Measurements from ENCODE around the gene GTF3C2.

Gene GTF3C2

GRCh38 chr2:27379383-27379835 lies 22.8 kb upstream of the GTF3C2 start:
- no peaks in the 10 kb centered on the region for H3K27me3 ChIP-seq (ENCODE audit: control insufficient read depth, insufficient read depth, low read length)
- peaks cover 14% of the 10 kb centered on the region for H3K4me1 ChIP-seq (ENCODE audit: control insufficient read depth, insufficient read depth, low read length)
- peak overlapping the region; percentile 83 for H3K4me3 ChIP-seq (ENCODE audit: low read depth, low read length)
- peak overlapping the region; percentile 97 for H3K9ac ChIP-seq (ENCODE audit: low read length)
- no peak overlapping the region; the same call in 1 of the 2 replicates for H3K27ac ChIP-seq (ENCODE audit: low read depth, low read length)
- H3K9me3 ChIP-seq (ENCODE audit: control insufficient read depth, insufficient read depth, low read depth, low read length), result no peaks in the 10 kb centered on the region
- peaks cover 79% of the 10 kb centered on the region for H3K36me3 ChIP-seq (ENCODE audit: control insufficient read depth, insufficient read depth, low read length)

- no peak overlapping the region for H3K27ac ChIP-seq (ENCODE audit: low read depth, low read length)
- H3K4me3 ChIP-seq (ENCODE audit: low read depth, low read length), result peak overlapping the region; percentile 83
- peaks cover 78% of the 10 kb centered on the region for H3K36me3 ChIP-seq (ENCODE audit: control insufficient read depth, insufficient read depth, low read length)
- H3K9me3 ChIP-seq (ENCODE audit: control insufficient read depth, insufficient read depth, low read depth, low read length), result no peaks in the 10 kb centered on the region
- no peak overlapping the region for H3K9ac ChIP-seq (ENCODE audit: low read length)
- H3K4me1 ChIP-seq (ENCODE audit: control insufficient read depth, insufficient read depth, low read length), result peaks cover 14% of the 10 kb centered on the region
- H3K27me3 ChIP-seq (ENCODE audit: control insufficient read depth, insufficient read depth, low read length), result no peaks in the 10 kb centered on the region
Observed at GRCh38 chr2:27378809-27379290, 22.3 kb upstream of the GTF3C2 start.

- H3K27ac ChIP-seq (ENCODE audit: low read depth, low read length), result no peak overlapping the region
- no peaks in the 10 kb centered on the region for H3K27me3 ChIP-seq (ENCODE audit: control insufficient read depth, insufficient read depth, low read length)
- H3K9me3 ChIP-seq (ENCODE audit: control insufficient read depth, insufficient read depth, low read depth, low read length), result no peaks in the 10 kb centered on the region
- no peak overlapping the region for H3K9ac ChIP-seq (ENCODE audit: low read length)
- H3K4me1 ChIP-seq (ENCODE audit: control insufficient read depth, insufficient read depth, low read length), result peaks cover 14% of the 10 kb centered on the region
- H3K4me3 ChIP-seq (ENCODE audit: low read depth, low read length), result no peak overlapping the region
- H3K36me3 ChIP-seq (ENCODE audit: control insufficient read depth, insufficient read depth, low read length), result peaks cover 76% of the 10 kb centered on the region
Observed at GRCh38 chr2:27378096-27378808, 21.7 kb upstream of the GTF3C2 start.

DNA sequence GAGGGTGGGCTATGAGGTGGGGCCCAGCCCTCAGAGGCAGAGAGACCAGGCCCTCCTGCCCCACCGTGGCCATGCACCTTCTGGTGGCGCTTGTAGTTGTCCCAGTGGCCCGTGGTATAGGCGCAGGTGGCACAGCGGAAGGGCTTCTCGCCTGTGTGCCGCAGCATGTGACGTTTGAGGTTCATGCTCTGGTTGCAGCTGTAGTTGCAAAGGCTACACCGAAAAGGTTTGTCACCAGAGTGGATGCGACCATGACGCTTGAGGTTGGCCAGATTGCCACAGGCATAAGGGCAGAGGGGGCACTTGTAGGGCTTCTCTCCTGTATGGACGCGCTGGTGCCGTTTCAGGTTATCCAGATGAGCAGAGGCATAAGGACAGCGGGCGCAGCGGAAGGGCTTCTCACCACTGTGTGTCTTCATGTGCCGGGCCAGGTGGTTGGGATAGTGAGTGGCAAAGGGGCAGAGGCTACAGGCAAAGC lies 21.1 kb upstream of the GTF3C2 start:
- Histone ChIP-seq H3K36me3 (ENCODE audit: control insufficient read depth, insufficient read depth, low read length) (peaks cover 77% of the 10 kb centered on the region), H3K9ac (ENCODE audit: low read length) (no peak overlapping the region), H3K27ac (ENCODE audit: low read depth, low read length) (no peak overlapping the region), H3K4me1 (ENCODE audit: control insufficient read depth, insufficient read depth, low read length) (peaks cover 14% of the 10 kb centered on the region), H3K9me3 (ENCODE audit: control insufficient read depth, insufficient read depth, low read depth, low read length) (no peaks in the 10 kb centered on the region), H3K4me3 (ENCODE audit: low read depth, low read length) (no peak overlapping the region), H3K27me3 (ENCODE audit: control insufficient read depth, insufficient read depth, low read length) (no peaks in the 10 kb centered on the region)

DNA sequence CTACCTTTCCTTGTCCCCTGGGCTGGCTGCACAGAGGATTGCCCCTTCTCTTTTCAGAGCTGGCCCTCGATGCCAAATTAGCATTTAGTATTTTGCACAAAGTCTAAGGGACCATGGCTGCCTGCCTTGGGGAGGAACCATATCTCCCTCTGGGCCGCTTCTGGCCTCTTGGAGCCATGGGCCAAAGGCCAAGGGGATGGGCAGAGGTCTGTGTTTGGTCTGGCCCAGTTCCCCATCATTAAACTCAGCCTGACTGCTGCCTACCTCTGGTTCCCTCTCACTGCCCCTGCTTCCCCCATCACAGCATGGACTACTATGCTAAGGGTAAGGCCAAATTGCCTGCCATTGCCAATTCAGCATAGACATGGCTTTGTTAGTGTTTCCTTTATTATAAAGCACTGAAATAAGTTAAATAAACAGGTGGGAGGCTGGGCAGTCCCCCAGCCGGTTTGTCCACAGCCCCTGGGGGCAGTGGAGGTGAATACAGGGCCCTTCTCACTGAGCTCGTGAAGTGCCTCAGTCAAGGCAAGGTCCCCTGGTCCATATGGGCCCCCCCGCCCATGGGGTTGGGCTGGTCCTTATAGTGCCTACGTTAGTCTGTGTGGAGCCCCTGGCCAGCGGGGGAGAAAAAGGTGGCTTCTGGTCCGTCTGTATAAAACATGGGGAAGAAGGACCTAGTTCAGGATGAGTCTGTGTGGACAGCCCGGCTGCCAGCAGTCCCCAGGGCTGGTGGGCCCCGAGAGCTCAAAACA lies 20.5 kb upstream of the GTF3C2 start:
- H3K9me3 ChIP-seq (ENCODE audit: control insufficient read depth, insufficient read depth, low read depth, low read length), result no peaks in the 10 kb centered on the region
- H3K27ac ChIP-seq (ENCODE audit: low read depth, low read length), result no peak overlapping the region
- peaks cover 14% of the 10 kb centered on the region for H3K4me1 ChIP-seq (ENCODE audit: control insufficient read depth, insufficient read depth, low read length)
- no peak overlapping the region for H3K4me3 ChIP-seq (ENCODE audit: low read depth, low read length)
- H3K9ac ChIP-seq (ENCODE audit: low read length), result no peak overlapping the region
- H3K36me3 ChIP-seq (ENCODE audit: control insufficient read depth, insufficient read depth, low read length), result peaks cover 76% of the 10 kb centered on the region
- H3K27me3 ChIP-seq (ENCODE audit: control insufficient read depth, insufficient read depth, low read length), result no peaks in the 10 kb centered on the region

DNA sequence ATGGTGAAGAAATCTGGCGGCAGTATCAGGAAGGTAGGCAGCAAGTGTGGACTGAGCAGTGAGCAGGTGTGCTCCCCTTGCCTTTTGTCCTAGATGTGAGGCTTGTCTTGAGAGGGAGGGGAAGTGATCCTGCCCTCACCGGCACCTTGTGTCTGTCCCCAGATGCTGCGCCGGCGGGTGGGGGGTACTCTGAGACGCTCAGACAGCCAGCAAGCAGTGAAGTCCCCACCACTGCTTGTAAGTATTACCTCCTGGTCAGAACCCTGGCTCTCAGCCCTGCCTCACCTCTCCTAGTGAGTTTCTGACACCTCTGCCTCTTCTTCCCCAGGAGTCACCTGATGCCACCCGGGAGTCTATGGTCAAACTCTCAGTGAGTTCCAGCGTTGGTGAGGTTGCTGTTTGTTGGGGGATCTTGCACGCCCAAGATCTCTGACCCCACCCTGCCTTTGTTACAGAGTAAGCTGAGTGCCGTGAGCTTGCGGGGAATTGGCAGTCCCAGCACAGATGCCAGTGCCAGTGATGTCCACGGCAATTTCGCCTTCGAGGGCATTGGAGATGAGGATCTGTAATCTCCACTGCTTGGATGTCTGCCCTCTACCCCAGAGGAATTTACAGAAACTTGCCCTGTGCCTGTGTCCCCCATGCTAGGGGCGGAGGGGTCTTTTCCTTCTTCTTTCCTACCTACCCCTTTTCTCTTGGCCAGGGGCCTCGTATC lies 19.7 kb upstream of the GTF3C2 start:
- Histone ChIP-seq H3K4me3 (ENCODE audit: low read depth, low read length) (no peak overlapping the region), H3K36me3 (ENCODE audit: control insufficient read depth, insufficient read depth, low read length) (peaks cover 69% of the 10 kb centered on the region), H3K9me3 (ENCODE audit: control insufficient read depth, insufficient read depth, low read depth, low read length) (no peaks in the 10 kb centered on the region), H3K27ac (ENCODE audit: low read depth, low read length) (no peak overlapping the region), H3K4me1 (ENCODE audit: control insufficient read depth, insufficient read depth, low read length) (peaks cover 13% of the 10 kb centered on the region), H3K27me3 (ENCODE audit: control insufficient read depth, insufficient read depth, low read length) (no peaks in the 10 kb centered on the region), H3K9ac (ENCODE audit: low read length) (no peak overlapping the region)

- Histone ChIP-seq H3K27me3 (ENCODE audit: control insufficient read depth, insufficient read depth, low read length) (no peaks in the 10 kb centered on the region), H3K9me3 (ENCODE audit: control insufficient read depth, insufficient read depth, low read depth, low read length) (no peaks in the 10 kb centered on the region), H3K4me1 (ENCODE audit: control insufficient read depth, insufficient read depth, low read length) (peaks cover 10% of the 10 kb centered on the region; the same call in 1 of the 2 replicates), H3K4me3 (ENCODE audit: low read depth, low read length) (no peak overlapping the region), H3K9ac (ENCODE audit: low read length) (no peak overlapping the region), H3K36me3 (ENCODE audit: control insufficient read depth, insufficient read depth, low read length) (peaks cover 65% of the 10 kb centered on the region), H3K27ac (ENCODE audit: low read depth, low read length) (no peak overlapping the region)
Observed at GRCh38 chr2:27375513-27376099, 19.0 kb upstream of the GTF3C2 start.

- Histone ChIP-seq H3K9me3 (ENCODE audit: control insufficient read depth, insufficient read depth, low read depth, low read length) (no peaks in the 10 kb centered on the region), H3K36me3 (ENCODE audit: control insufficient read depth, insufficient read depth, low read length) (peaks cover 64% of the 10 kb centered on the region), H3K9ac (ENCODE audit: low read length) (no peak overlapping the region), H3K4me3 (ENCODE audit: low read depth, low read length) (no peak overlapping the region), H3K27me3 (ENCODE audit: control insufficient read depth, insufficient read depth, low read length) (no peaks in the 10 kb centered on the region), H3K27ac (ENCODE audit: low read depth, low read length) (no peak overlapping the region), H3K4me1 (ENCODE audit: control insufficient read depth, insufficient read depth, low read length) (peaks cover 11% of the 10 kb centered on the region; the same call in 1 of the 2 replicates)
Observed at GRCh38 chr2:27373567-27373966, 17.0 kb upstream of the GTF3C2 start.

DNA sequence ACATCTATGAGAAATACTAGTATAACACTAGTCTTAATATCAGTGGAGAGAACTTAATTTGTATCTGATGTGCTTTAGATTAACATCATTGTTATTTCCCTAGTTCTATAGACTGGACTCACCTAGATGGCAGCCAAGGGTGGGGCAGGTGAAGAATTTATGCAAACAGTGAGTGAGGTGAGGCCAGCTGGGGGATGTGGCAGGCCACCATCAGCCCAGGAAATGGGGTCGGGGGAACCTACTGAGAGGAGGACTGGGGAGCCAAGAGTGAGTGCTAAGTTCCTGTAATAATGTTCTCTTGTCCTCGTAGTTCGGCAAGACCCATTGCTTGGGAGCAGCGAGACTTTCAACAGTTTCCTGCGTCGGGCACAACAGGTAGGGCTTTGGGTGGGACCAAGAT lies 16.4 kb upstream of the GTF3C2 start:
- Histone ChIP-seq H3K4me1 (ENCODE audit: control insufficient read depth, insufficient read depth, low read length) (peaks cover 11% of the 10 kb centered on the region; the same call in 1 of the 2 replicates), H3K9me3 (ENCODE audit: control insufficient read depth, insufficient read depth, low read depth, low read length) (no peaks in the 10 kb centered on the region), H3K4me3 (ENCODE audit: low read depth, low read length) (no peak overlapping the region), H3K9ac (ENCODE audit: low read length) (no peak overlapping the region), H3K27ac (ENCODE audit: low read depth, low read length) (no peak overlapping the region), H3K36me3 (ENCODE audit: control insufficient read depth, insufficient read depth, low read length) (peaks cover 64% of the 10 kb centered on the region), H3K27me3 (ENCODE audit: control insufficient read depth, insufficient read depth, low read length) (no peaks in the 10 kb centered on the region)

GRCh38 chr2:27370816-27371620 lies 14.5 kb upstream of the GTF3C2 start:
- H3K4me3 ChIP-seq (ENCODE audit: low read depth, low read length), result peak overlapping the region; percentile 82
- peaks cover 64% of the 10 kb centered on the region for H3K36me3 ChIP-seq (ENCODE audit: control insufficient read depth, insufficient read depth, low read length)
- no peaks in the 10 kb centered on the region for H3K27me3 ChIP-seq (ENCODE audit: control insufficient read depth, insufficient read depth, low read length)
- peak overlapping the region; percentile 92 for H3K9ac ChIP-seq (ENCODE audit: low read length)
- peak overlapping the region; percentile 78 for H3K27ac ChIP-seq (ENCODE audit: low read depth, low read length)
- H3K9me3 ChIP-seq (ENCODE audit: control insufficient read depth, insufficient read depth, low read depth, low read length), result no peaks in the 10 kb centered on the region
- peaks cover 11% of the 10 kb centered on the region; the same call in 1 of the 2 replicates for H3K4me1 ChIP-seq (ENCODE audit: control insufficient read depth, insufficient read depth, low read length)
